Neural crest cell (in vitro differentiated cells): Measurements from ENCODE around the gene KCNIP4. TPM values are rescaled to one million over a fixed set of nuclear protein-coding genes. Genes with fewer than 3 reads are reported as not detected.
"Not testable (repeated sequence)": the region's sequence is repeated elsewhere in the genome, so short reads cannot be mapped to it uniquely, and the experiment has no call there.

Experiments used
- DNase-seq: peaks from one replicate; pipeline ENCODE4 v3.0.0; 2021; ENCODE audit warnings: low read depth, mixed read lengths, low spot score
- H3K27ac Mint-ChIP-seq: one replicate; pipeline ENCODE4 v1.8.0; 2021; ENCODE audit warnings: mild to moderate bottlenecking, mixed read lengths; ENCODE audit not compliant: unreplicated experiment
- H3K27me3 Mint-ChIP-seq: 2 replicates; pipeline ENCODE4 v1.8.0; 2021; ENCODE audit warnings: low read depth, mild to moderate bottlenecking, mixed read lengths
- H3K36me3 Mint-ChIP-seq: 2 replicates; pipeline ENCODE4 v1.8.0; 2021; ENCODE audit warnings: low read depth, mild to moderate bottlenecking, mixed read lengths
- H3K4me1 Mint-ChIP-seq: 2 replicates; pipeline ENCODE4 v1.8.0; 2021; ENCODE audit warnings: mixed read lengths
- H3K4me3 Mint-ChIP-seq: one replicate; pipeline ENCODE4 v1.8.0; 2021; ENCODE audit warnings: mild to moderate bottlenecking, mixed read lengths
- H3K9me3 Mint-ChIP-seq: 2 replicates; pipeline ENCODE4 v1.8.0; 2021; ENCODE audit warnings: mixed read lengths
- CTCF ChIP-seq: fragments of 200-600 bp; sonication (generic); conservative IDR thresholded peaks from 2 replicates; pipeline ENCODE4 v1.5.0; 2021; ENCODE audit warnings: antibody characterized with exemption, mild to moderate bottlenecking
- total RNA-seq: library from RNA; stranded (reverse); gene quantifications from 2 replicates; pipeline ENCODE4 v1.2.1, GENCODE V29; 2021

The KCNIP4 gene
- total RNA-seq, 1 donor from 2014 or later, result 0.33 TPM

DNA sequence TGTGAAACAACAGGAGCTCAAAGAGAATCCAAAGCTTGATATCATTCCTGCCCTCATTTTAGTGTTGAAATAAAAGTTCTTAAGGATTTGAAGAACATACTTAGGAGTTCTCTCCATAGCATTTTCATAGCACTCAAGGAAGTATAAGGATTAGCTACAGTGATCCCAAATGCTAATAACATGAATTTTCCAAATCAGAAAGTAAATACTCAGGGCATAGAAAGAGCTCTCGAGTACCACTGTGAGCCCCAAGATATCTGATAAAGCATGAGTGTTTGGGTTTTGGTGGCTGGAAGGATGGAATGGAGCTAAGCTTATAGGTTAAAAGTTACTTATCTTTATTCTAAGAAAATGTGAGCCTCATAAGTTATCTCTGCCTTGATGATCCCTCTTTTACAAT, 584.9 kb downstream of the KCNIP4 start:
- Mint-ChIP-seq H3K9me3 (no peaks in the 10 kb centered on the region), H3K36me3 (no peaks in the 10 kb centered on the region), H3K4me1 (no peaks in the 10 kb centered on the region), H3K27me3 (peaks cover 4% of the 10 kb centered on the region), H3K27ac (no peak overlapping the region), H3K4me3 (no peak overlapping the region)
- DNase-seq, result no peak
- TF ChIP-seq CTCF, result no peak

GRCh38 chr4:21352354-21352753, 596.2 kb downstream of the KCNIP4 start:
- not testable (repeated sequence) for H3K4me3 Mint-ChIP-seq, H3K4me1 Mint-ChIP-seq, H3K36me3 Mint-ChIP-seq, H3K27ac Mint-ChIP-seq, DNase-seq
- H3K9me3 Mint-ChIP-seq, result peaks cover 15% of the 10 kb centered on the region
- H3K27me3 Mint-ChIP-seq, result peaks cover 13% of the 10 kb centered on the region

DNA sequence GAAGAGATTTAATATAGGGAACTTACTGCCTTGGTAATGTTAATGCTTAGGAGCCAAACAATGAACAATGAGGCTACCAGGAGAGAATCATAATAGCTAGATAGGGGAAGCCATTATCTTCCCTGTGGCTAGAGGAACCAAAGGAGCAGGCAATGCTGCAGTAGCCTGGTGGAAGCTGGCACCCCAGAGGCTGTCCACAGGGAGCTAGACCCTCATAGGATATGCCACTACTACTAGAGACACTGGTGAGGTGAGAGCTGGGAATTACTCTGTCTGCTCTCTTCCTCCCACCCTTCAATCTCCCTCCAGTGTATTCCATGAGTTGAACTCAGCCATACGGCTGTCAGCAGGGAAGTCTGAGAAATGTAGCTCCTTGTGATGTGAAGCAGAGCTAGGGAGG, 601.4 kb downstream of the KCNIP4 start:
- Mint-ChIP-seq H3K27ac (no peak overlapping the region), H3K27me3 (peaks cover 25% of the 10 kb centered on the region), H3K36me3 (no peaks in the 10 kb centered on the region), H3K9me3 (peaks cover 9% of the 10 kb centered on the region), H3K4me1 (no peaks in the 10 kb centered on the region), H3K4me3 (no peak overlapping the region)
- TF ChIP-seq CTCF, result no peak
- no peak for DNase-seq

- peaks cover 12% of the 10 kb centered on the region for H3K27me3 Mint-ChIP-seq
- H3K27ac Mint-ChIP-seq, result no peak overlapping the region
- no peaks in the 10 kb centered on the region for H3K36me3 Mint-ChIP-seq
- no peak for DNase-seq
- peaks cover 10% of the 10 kb centered on the region for H3K9me3 Mint-ChIP-seq
- no peak for TF ChIP-seq CTCF
- no peak overlapping the region for H3K4me3 Mint-ChIP-seq
- no peaks in the 10 kb centered on the region for H3K4me1 Mint-ChIP-seq
Observed at GRCh38 chr4:21327976-21328700, 620.4 kb downstream of the KCNIP4 start.

DNA sequence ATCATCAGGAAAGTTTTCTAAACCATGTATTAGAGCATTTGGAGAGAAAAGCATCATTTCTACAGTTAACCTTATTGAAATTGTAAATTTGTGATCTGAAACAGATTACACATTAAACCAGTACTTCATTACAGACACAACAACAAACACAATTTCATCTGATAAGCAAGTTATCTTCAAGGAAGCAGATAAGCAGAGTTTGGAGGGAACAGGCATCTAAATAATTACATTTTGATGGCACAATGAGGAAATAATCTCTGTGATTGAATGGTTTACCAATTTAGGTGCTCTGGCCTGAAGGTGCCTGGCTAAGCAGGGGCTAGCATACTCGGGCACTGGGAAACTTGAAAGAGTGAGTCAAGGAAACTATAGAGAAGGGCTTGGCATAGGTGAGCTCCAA, 628.5 kb downstream of the KCNIP4 start:
- Mint-ChIP-seq H3K4me1 (no peaks in the 10 kb centered on the region), H3K9me3 (peaks cover 4% of the 10 kb centered on the region), H3K4me3 (no peak overlapping the region), H3K36me3 (no peaks in the 10 kb centered on the region), H3K27ac (no peak overlapping the region), H3K27me3 (peaks cover 28% of the 10 kb centered on the region)
- no peak for DNase-seq
- TF ChIP-seq CTCF, result no peak

DNA sequence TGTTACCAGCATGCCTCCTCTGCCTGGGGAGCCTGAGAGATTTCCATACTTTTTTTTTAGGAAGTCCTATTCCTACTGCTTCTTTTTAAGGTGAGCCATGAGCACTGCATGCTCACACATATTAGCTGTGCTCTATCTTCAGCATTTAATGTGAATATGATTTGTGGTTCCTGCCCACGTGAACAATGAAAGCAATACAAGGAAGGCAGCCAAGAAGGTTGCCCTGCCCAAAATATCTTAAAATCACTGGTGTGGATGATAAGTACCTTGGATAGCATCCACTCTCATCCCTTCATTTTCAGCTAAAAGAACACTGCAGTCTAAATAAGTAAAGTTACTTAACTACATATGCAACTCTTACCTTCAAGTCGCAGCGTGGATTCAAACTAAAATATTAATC, 640.9 kb downstream of the KCNIP4 start:
- Mint-ChIP-seq H3K4me3 (no peak overlapping the region), H3K9me3 (no peaks in the 10 kb centered on the region), H3K27me3 (peaks cover 75% of the 10 kb centered on the region), H3K4me1 (peaks cover 9% of the 10 kb centered on the region), H3K27ac (no peak overlapping the region), H3K36me3 (no peaks in the 10 kb centered on the region)
- no peak for DNase-seq
- no peak for TF ChIP-seq CTCF
